ENCODE data around the gene ATXN7L2. TPM values are rescaled to one million over a fixed set of nuclear protein-coding genes. Genes with fewer than 3 reads are reported as not detected.
A peak's percentile ranks its signal among the peaks of the same experiment; 100 is the strongest.

ATXN7L2 gene
- total RNA-seq, 2 donors from 2014 or later: 14.3 to 16.0 TPM

GRCh38 chr1:109493805-109494539 is 10.3 kb downstream of the ATXN7L2 start, which contains the start of gene CYB561D1:
CYB561D1 (plus strand) TSS chr1:109494094; CDS start chr1:109494140, 46 bp downstream.
- peak; percentile 92 for ATAC-seq
- Mint-ChIP-seq H3K27me3 (no peaks in the 10 kb centered on the region), H3K4me1 (peaks cover 35% of the 10 kb centered on the region), H3K36me3 (ENCODE audit: low read depth) (peaks cover 6% of the 10 kb centered on the region), H3K27ac (peak within 1 kb of the TSS; percentile 87), H3K4me3 (peak within 1 kb of the TSS; percentile 96)
- peak; percentile 86 to 93 (median 92) for DNase-seq
- no peaks in the 10 kb centered on the region for H3K9me3 ChIP-seq (ENCODE audit: control insufficient read depth, low read length, poor library complexity, severe bottlenecking)

DNA sequence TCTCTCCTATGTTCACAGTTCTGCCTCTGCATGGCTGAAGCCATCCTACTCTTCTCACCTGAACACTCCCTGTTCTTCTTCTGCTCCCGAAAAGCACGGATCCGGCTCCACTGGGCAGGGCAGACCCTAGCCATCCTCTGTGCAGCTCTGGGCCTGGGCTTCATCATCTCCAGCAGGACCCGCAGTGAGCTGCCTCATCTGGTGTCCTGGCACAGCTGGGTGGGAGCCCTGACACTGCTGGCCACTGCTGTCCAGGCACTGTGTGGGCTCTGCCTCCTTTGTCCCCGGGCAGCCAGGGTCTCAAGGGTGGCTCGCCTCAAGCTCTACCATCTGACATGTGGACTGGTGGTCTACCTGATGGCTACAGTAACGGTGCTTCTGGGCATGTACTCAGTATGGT is 12.0 kb downstream of the ATXN7L2 start:
- H3K27me3 Mint-ChIP-seq: no peaks in the 10 kb centered on the region
- no peak for ATAC-seq
- peak overlapping the region; percentile 66 for H3K27ac Mint-ChIP-seq
- peaks cover 48% of the 10 kb centered on the region for H3K4me1 Mint-ChIP-seq
- peaks cover 6% of the 10 kb centered on the region for H3K36me3 Mint-ChIP-seq (ENCODE audit: low read depth)
- peak overlapping the region; percentile 96 for H3K4me3 Mint-ChIP-seq
- DNase-seq: no peak
- no peaks in the 10 kb centered on the region for H3K9me3 ChIP-seq (ENCODE audit: control insufficient read depth, low read length, poor library complexity, severe bottlenecking)

GRCh38 chr1:109497449-109498160 is 13.9 kb downstream of the ATXN7L2 start:
- H3K9me3 ChIP-seq (ENCODE audit: control insufficient read depth, low read length, poor library complexity, severe bottlenecking): no peaks in the 10 kb centered on the region
- H3K36me3 Mint-ChIP-seq (ENCODE audit: low read depth): peaks cover 6% of the 10 kb centered on the region
- H3K4me3 Mint-ChIP-seq: no peak overlapping the region
- H3K4me1 Mint-ChIP-seq: peaks cover 65% of the 10 kb centered on the region
- H3K27ac Mint-ChIP-seq: peak overlapping the region; percentile 79
- DNase-seq: no peak
- no peak for ATAC-seq
- H3K27me3 Mint-ChIP-seq: no peaks in the 10 kb centered on the region

- no peaks in the 10 kb centered on the region for H3K9me3 ChIP-seq (ENCODE audit: control insufficient read depth, low read length, poor library complexity, severe bottlenecking)
- no peaks in the 10 kb centered on the region for H3K27me3 Mint-ChIP-seq
- DNase-seq: no peak
- no peak overlapping the region for H3K4me3 Mint-ChIP-seq
- H3K36me3 Mint-ChIP-seq (ENCODE audit: low read depth): peaks cover 6% of the 10 kb centered on the region
- peak overlapping the region; percentile 79 for H3K27ac Mint-ChIP-seq
- H3K4me1 Mint-ChIP-seq: peaks cover 68% of the 10 kb centered on the region
- ATAC-seq: no peak
Observed at GRCh38 chr1:109498161-109498801, 14.6 kb downstream of the ATXN7L2 start.

GRCh38 chr1:109499081-109499480 is 15.4 kb downstream of the ATXN7L2 start:
- H3K9me3 ChIP-seq (ENCODE audit: control insufficient read depth, low read length, poor library complexity, severe bottlenecking): no peaks in the 10 kb centered on the region
- peak overlapping the region; percentile 95 for H3K27ac Mint-ChIP-seq
- no peak for ATAC-seq
- H3K4me3 Mint-ChIP-seq: peak overlapping the region; percentile 52
- H3K4me1 Mint-ChIP-seq: peaks cover 69% of the 10 kb centered on the region
- H3K27me3 Mint-ChIP-seq: no peaks in the 10 kb centered on the region
- no peak for DNase-seq
- peaks cover 6% of the 10 kb centered on the region for H3K36me3 Mint-ChIP-seq (ENCODE audit: low read depth)

DNA sequence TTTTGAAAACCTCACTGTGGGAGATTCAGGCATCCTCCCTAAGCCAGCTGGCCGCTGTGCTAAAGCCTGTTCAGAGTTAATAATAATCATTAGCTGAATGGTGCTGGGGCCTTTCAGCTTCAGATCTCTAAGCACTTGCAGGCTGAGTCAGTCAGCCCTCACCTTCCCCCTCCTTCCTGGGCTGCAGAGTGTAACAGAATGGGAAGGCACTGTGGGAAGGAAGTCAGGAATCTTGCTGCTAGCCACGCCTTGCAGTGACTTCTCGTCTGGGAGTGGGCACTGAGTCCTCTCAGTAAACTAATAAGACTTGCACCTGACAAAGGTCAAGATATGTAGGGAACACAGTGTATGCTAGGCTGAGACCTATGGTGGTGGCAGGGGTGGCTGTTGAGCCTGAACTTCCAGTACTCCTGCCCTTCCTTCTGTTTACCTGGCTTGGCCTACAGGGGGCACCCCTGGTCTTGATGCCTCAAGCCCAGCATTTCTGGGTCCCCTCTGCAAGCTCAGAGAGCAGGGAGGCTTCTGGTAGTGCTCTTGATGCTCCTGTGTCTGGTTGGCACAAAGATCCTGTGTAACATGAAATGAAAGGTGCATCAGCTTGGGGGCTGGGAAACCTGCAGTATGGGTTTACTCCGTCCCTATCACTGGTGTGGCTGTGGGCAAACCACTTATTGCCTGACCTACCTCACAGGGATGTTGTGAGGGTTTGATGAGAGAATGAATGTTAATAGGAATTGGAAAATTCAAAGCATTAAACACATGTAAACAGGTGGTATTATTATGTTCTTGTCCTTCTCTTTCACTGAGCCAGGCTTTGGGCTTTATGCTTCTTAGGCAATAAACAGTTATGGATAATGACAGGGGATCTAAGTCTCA is 16.2 kb downstream of the ATXN7L2 start:
- Mint-ChIP-seq H3K36me3 (ENCODE audit: low read depth) (peaks cover 6% of the 10 kb centered on the region), H3K4me3 (peak overlapping the region; percentile 63), H3K4me1 (peaks cover 72% of the 10 kb centered on the region), H3K27ac (peak overlapping the region; percentile 95), H3K27me3 (no peaks in the 10 kb centered on the region)
- no peak for ATAC-seq
- DNase-seq: peak; percentile 28 to 58 (median 41)
- no peaks in the 10 kb centered on the region for H3K9me3 ChIP-seq (ENCODE audit: control insufficient read depth, low read length, poor library complexity, severe bottlenecking)

- Mint-ChIP-seq H3K27me3 (no peaks in the 10 kb centered on the region), H3K4me3 (peak overlapping the region; percentile 90), H3K27ac (peak overlapping the region; percentile 95), H3K36me3 (ENCODE audit: low read depth) (peaks cover 5% of the 10 kb centered on the region), H3K4me1 (peaks cover 73% of the 10 kb centered on the region)
- no peak for DNase-seq
- ATAC-seq: no peak
- H3K9me3 ChIP-seq (ENCODE audit: control insufficient read depth, low read length, poor library complexity, severe bottlenecking): no peaks in the 10 kb centered on the region
Observed at GRCh38 chr1:109500941-109501381, 17.3 kb downstream of the ATXN7L2 start.

GRCh38 chr1:109501644-109502363 is 18.1 kb downstream of the ATXN7L2 start:
- DNase-seq (no peak), ATAC-seq (peak; percentile 6)
- H3K4me3 Mint-ChIP-seq: peak overlapping the region; percentile 90
- H3K27me3 Mint-ChIP-seq: no peaks in the 10 kb centered on the region
- H3K4me1 Mint-ChIP-seq: peaks cover 69% of the 10 kb centered on the region
- no peaks in the 10 kb centered on the region for H3K9me3 ChIP-seq (ENCODE audit: control insufficient read depth, low read length, poor library complexity, severe bottlenecking)
- no peaks in the 10 kb centered on the region for H3K36me3 Mint-ChIP-seq (ENCODE audit: low read depth)
- peak overlapping the region; percentile 95 for H3K27ac Mint-ChIP-seq

DNA sequence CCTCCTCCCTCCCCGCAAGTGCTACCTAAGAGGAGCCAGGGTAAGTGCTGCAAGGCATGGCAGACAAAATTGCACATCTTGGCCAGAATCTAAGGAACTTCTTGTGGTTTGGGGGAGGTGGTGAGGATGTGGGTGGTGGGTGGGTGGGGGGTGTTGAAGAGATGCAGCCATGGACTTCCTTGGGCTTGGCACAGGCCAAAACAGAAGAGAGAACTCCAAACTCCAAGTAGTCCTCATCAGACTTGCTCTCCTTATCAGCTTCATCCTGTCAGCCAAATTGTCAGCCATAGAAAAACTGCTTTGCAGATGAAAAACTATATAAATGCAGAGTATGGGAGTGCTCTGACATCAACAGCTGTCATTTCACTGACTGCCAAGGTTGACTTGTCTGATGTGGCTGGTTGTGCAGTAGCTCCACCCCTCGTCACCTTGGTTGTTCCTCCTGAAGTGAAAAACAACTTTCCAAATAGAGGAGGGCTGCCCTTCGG is 18.7 kb downstream of the ATXN7L2 start:
- Mint-ChIP-seq H3K4me3 (peak overlapping the region; percentile 90), H3K27me3 (no peaks in the 10 kb centered on the region), H3K4me1 (peaks cover 74% of the 10 kb centered on the region), H3K27ac (peak overlapping the region; percentile 95), H3K36me3 (ENCODE audit: low read depth) (no peaks in the 10 kb centered on the region)
- DNase-seq (peak in 2 of 3 donors; percentile 36 to 45), ATAC-seq (peak; percentile 94)
- no peaks in the 10 kb centered on the region for H3K9me3 ChIP-seq (ENCODE audit: control insufficient read depth, low read length, poor library complexity, severe bottlenecking)

DNA sequence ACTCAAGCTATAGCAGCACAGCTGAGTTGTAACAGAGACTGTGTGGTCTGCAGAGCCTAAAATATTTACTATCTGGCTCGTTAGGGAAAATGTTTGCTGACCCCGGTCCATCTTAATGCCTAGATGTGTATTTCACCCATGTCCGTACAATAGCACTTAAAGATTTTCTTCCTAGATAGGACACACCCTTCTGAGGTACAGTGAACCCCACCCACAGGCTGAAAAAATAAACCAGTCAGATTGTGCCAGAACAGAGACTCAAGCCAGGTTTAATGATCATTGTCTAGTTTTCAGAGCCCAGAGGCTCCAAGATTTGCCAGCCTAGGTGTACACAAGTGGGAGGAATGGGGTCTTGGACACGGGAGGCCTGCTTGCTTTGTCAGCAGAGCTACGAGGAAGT is 20.2 kb downstream of the ATXN7L2 start:
- no peaks in the 10 kb centered on the region for H3K9me3 ChIP-seq (ENCODE audit: control insufficient read depth, low read length, poor library complexity, severe bottlenecking)
- Mint-ChIP-seq H3K36me3 (ENCODE audit: low read depth) (no peaks in the 10 kb centered on the region), H3K4me1 (peaks cover 76% of the 10 kb centered on the region), H3K27ac (peak overlapping the region; percentile 95), H3K27me3 (no peaks in the 10 kb centered on the region), H3K4me3 (peak overlapping the region; percentile 90)
- ATAC-seq: no peak
- no peak for DNase-seq

GRCh38 chr1:109504974-109505373 is 21.3 kb downstream of the ATXN7L2 start:
- peak overlapping the region; percentile 90 for H3K4me3 Mint-ChIP-seq
- no peaks in the 10 kb centered on the region for H3K36me3 Mint-ChIP-seq (ENCODE audit: low read depth)
- H3K27me3 Mint-ChIP-seq: no peaks in the 10 kb centered on the region
- peaks cover 69% of the 10 kb centered on the region for H3K4me1 Mint-ChIP-seq
- no peaks in the 10 kb centered on the region for H3K9me3 ChIP-seq (ENCODE audit: control insufficient read depth, low read length, poor library complexity, severe bottlenecking)
- DNase-seq: no peak
- peak overlapping the region; percentile 95 for H3K27ac Mint-ChIP-seq
- ATAC-seq: no peak
